RWPE2 (cell line): ENCODE measurements around the gene VGLL4.
A peak's percentile ranks its signal among the peaks of the same experiment; 100 is the strongest.
"Not testable (repeated sequence)": the region's sequence is repeated elsewhere in the genome, so short reads cannot be mapped to it uniquely, and the experiment has no call there.

Source experiments
- ATAC-seq: fragments of 200-7000 bp; cut with Tn5 transposase; 3 replicates; pipeline ENCODE4 v1.9.1; 2021; ENCODE audit warnings: low read depth
- DNase-seq: peaks from one replicate; pipeline ENCODE4 v3.0.0-alpha.2; 2020; ENCODE audit warnings: low spot score
- H3K27ac ChIP-seq: fragments of 450-650 bp; 2 replicates; pipeline ENCODE4 v1.5.1; 2017; ENCODE audit warnings: mild to moderate bottlenecking; ENCODE audit not compliant: poor library complexity, severe bottlenecking
- H3K27me3 ChIP-seq: fragments of 250-450 bp; sonication (Bioruptor Pico); 2 replicates; pipeline ENCODE4 v1.5.1; 2021; ENCODE audit warnings: mild to moderate bottlenecking, moderate library complexity; ENCODE audit not compliant: insufficient read depth, poor library complexity, severe bottlenecking
- H3K36me3 ChIP-seq: fragments of 250-450 bp; sonication (Bioruptor Pico); 2 replicates; pipeline ENCODE4 v1.5.1; 2020; ENCODE audit warnings: low read depth, mild to moderate bottlenecking, moderate library complexity
- H3K4me1 ChIP-seq: fragments of 250-450 bp; sonication (Bioruptor Pico); 2 replicates; pipeline ENCODE4 v1.5.1; 2021; ENCODE audit warnings: mild to moderate bottlenecking, moderate library complexity; ENCODE audit not compliant: insufficient read depth, poor library complexity, severe bottlenecking
- H3K4me3 ChIP-seq: fragments of 250-450 bp; sonication (Bioruptor Pico); 2 replicates; pipeline ENCODE4 v1.5.1; 2021; ENCODE audit warnings: mild to moderate bottlenecking, moderate library complexity; ENCODE audit not compliant: severe bottlenecking
- H3K9me3 ChIP-seq: fragments of 250-450 bp; sonication (Bioruptor Pico); 2 replicates; pipeline ENCODE4 v1.5.1; 2021; ENCODE audit warnings: mild to moderate bottlenecking, moderate library complexity; ENCODE audit not compliant: severe bottlenecking
- TF ChIP-seq, protein P1 (sequence below): fragments of 450-650 bp; IDR thresholded peaks from one replicate; pipeline ENCODE4 v1.5.1; 2017; ENCODE audit warnings: mild to moderate bottlenecking, moderate library complexity; ENCODE audit not compliant: poor library complexity, severe bottlenecking

VGLL4 gene

DNA sequence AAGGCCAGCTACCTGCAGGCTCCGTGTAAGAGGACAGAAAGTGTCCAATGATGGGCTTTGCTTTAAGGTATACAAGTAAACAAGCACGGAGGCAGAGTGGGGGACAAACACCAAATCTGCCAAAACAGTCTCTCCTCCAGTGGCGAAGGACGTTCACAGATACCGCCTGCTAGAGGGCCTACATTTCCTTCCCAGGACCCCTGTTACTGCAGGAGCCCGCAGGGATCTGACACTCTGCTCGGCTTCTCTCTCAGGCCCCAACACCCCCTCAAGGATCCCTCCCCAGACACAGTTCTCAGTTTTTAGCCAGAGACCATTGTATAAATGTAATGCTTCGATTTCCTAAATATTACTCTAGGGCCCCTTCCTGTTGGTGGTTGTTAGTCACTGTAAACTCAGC is 46.0 kb upstream of the VGLL4 start:
- H3K36me3 ChIP-seq: peaks cover 18% of the 10 kb centered on the region
- no peak overlapping the region for H3K4me3 ChIP-seq
- no peak overlapping the region for H3K27ac ChIP-seq
- H3K27me3 ChIP-seq: no peaks in the 10 kb centered on the region
- H3K4me1 ChIP-seq: peaks cover 21% of the 10 kb centered on the region
- H3K9me3 ChIP-seq: no peaks in the 10 kb centered on the region
- no peak for DNase-seq
- TF ChIP-seq, protein P1, sequence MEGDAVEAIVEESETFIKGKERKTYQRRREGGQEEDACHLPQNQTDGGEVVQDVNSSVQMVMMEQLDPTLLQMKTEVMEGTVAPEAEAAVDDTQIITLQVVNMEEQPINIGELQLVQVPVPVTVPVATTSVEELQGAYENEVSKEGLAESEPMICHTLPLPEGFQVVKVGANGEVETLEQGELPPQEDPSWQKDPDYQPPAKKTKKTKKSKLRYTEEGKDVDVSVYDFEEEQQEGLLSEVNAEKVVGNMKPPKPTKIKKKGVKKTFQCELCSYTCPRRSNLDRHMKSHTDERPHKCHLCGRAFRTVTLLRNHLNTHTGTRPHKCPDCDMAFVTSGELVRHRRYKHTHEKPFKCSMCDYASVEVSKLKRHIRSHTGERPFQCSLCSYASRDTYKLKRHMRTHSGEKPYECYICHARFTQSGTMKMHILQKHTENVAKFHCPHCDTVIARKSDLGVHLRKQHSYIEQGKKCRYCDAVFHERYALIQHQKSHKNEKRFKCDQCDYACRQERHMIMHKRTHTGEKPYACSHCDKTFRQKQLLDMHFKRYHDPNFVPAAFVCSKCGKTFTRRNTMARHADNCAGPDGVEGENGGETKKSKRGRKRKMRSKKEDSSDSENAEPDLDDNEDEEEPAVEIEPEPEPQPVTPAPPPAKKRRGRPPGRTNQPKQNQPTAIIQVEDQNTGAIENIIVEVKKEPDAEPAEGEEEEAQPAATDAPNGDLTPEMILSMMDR: no peak
- no peak for ATAC-seq

DNA sequence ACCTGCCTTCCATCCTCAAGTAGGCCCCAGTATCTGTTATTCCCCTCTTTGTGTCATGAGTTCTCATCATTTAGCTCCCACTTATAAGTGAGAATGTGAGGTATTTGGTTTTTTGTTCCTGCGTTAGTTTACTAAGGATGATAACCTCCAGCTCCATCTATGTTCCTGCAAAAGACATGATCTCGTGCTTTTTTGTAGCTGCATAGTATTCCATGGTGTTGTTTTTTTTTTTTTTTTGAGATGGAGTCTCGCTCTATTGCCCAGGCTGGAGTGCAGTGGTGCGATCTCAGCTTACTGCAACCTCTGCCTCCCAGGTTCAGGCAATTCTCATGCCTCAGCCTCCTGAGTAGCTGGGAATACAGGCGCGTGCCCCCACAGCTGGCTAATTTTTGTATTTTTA is 41.3 kb upstream of the VGLL4 start:
- not testable (repeated sequence) for H3K36me3 ChIP-seq, H3K9me3 ChIP-seq, ATAC-seq, H3K27ac ChIP-seq, H3K4me1 ChIP-seq, H3K27me3 ChIP-seq, DNase-seq, H3K4me3 ChIP-seq

DNA sequence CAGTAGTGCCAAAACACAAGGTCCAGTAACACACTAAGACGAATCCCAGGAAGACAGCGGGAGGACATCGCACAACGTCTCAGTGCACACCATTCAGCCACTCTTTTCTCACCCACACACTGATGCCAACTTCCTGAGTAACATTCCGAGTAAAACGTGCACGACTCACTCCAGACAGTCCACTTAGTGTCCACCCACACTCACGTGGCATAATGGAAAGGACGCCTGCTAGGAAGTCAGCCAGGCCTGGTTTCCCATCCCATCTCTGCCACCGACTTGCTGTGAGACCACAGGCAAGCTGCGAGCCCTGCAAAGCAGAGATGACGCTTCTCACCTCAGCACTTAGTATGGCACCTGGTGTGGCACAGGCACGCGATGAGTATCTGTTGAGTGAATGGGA is 36.8 kb upstream of the VGLL4 start:
- no peak for DNase-seq
- H3K36me3 ChIP-seq: no peaks in the 10 kb centered on the region
- H3K4me1 ChIP-seq: no peaks in the 10 kb centered on the region
- H3K27me3 ChIP-seq: no peaks in the 10 kb centered on the region
- peaks cover 3% of the 10 kb centered on the region for H3K9me3 ChIP-seq
- no peak for ATAC-seq
- H3K27ac ChIP-seq: no peak overlapping the region
- TF ChIP-seq, protein P1: no peak
- H3K4me3 ChIP-seq: no peak overlapping the region

DNA sequence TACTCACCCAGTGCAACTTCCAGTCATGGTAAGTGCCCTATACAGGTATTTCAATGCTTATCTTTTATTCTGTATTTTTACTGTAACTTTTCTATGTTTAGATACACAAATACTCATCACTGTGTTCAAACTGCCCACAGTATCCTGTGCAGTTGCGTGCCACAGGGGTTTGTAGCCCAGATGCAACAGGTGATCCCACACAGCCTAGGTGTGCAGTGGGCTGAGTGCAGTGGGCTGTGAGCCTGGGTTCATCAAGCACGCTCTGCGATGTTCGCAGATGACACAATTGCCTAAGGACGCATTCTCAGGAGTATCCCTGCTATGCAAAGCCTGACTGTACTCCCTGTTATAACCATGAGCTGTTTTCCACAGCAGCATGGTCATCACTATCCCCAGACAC is 36.2 kb upstream of the VGLL4 start:
- no peak for DNase-seq
- peaks cover 3% of the 10 kb centered on the region for H3K9me3 ChIP-seq
- H3K36me3 ChIP-seq: no peaks in the 10 kb centered on the region
- H3K27me3 ChIP-seq: no peaks in the 10 kb centered on the region
- no peaks in the 10 kb centered on the region for H3K4me1 ChIP-seq
- no peak overlapping the region for H3K27ac ChIP-seq
- H3K4me3 ChIP-seq: no peak overlapping the region
- ATAC-seq: no peak
- TF ChIP-seq, protein P1: no peak

DNA sequence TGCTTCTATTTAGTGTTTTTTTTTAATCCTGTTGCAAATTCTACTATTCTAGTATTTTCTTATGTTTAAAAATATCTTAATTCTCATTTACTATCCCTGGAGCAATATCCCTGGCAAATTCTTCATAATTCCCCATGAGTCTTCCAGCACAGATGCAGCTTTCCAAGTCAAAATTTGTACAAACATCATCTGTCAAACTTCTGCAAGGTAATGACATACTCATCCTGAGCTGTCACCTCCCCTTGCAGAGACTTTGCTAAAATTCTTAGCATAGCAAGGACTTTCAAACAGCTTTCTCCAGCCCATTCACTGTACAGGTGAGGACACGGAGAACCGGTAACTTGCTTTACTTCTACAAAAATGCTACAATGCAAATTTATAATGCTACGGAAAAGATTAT is 28.6 kb upstream of the VGLL4 start:
- H3K36me3 ChIP-seq: peaks cover 6% of the 10 kb centered on the region; the same call in 1 of the 2 replicates
- DNase-seq (no peak), ATAC-seq (0 out of 3 replicates have a peak, but pooled peaks have one; percentile 45)
- no peak overlapping the region for H3K27ac ChIP-seq
- TF ChIP-seq, protein P1: no peak
- H3K9me3 ChIP-seq: peaks cover 3% of the 10 kb centered on the region
- H3K4me1 ChIP-seq: peaks cover 9% of the 10 kb centered on the region
- H3K27me3 ChIP-seq: no peaks in the 10 kb centered on the region
- H3K4me3 ChIP-seq: no peak overlapping the region
